ENCODE results near the gene RGS14. TPM values are rescaled to one million over a fixed set of nuclear protein-coding genes. Genes with fewer than 3 reads are reported as not detected.
"Not testable (repeated sequence)": the region's sequence is repeated elsewhere in the genome, so short reads cannot be mapped to it uniquely, and the experiment has no call there.

Gene RGS14
- total RNA-seq, 2 experiments from 2014 or later, result 112 to 117 TPM

GRCh38 chr5:177338251-177339106 is 19.2 kb upstream of the RGS14 start:
- no peak overlapping the region for H3K4me3 Mint-ChIP-seq
- POLR2A ChIA-PET, result no interaction called here
- peaks cover 58% of the 10 kb centered on the region for H3K36me3 Mint-ChIP-seq (ENCODE audit: low read depth)
- no peaks in the 10 kb centered on the region for H3K27me3 Mint-ChIP-seq (ENCODE audit: low read depth)
- peaks cover 40% of the 10 kb centered on the region for H3K4me1 Mint-ChIP-seq (ENCODE audit: low read depth)
- H3K9me3 Mint-ChIP-seq (ENCODE audit: insufficient read depth), result no peaks in the 10 kb centered on the region
- CTCF ChIA-PET, result no interaction called here
- no peak for DNase-seq
- peak overlapping the region; percentile 50 for H3K27ac Mint-ChIP-seq
- no peak for ATAC-seq

- H3K36me3 Mint-ChIP-seq (ENCODE audit: low read depth), result peaks cover 55% of the 10 kb centered on the region
- no peaks in the 10 kb centered on the region for H3K27me3 Mint-ChIP-seq (ENCODE audit: low read depth)
- no peaks in the 10 kb centered on the region for H3K9me3 Mint-ChIP-seq (ENCODE audit: insufficient read depth)
- H3K4me3 Mint-ChIP-seq, result no peak overlapping the region
- ATAC-seq, result no peak
- POLR2A ChIA-PET, result no interaction called here
- peaks cover 38% of the 10 kb centered on the region for H3K4me1 Mint-ChIP-seq (ENCODE audit: low read depth)
- CTCF ChIA-PET, result no interaction called here
- H3K27ac Mint-ChIP-seq, result peak overlapping the region; percentile 60
- DNase-seq, result no peak
Observed at GRCh38 chr5:177339107-177339638, 18.6 kb upstream of the RGS14 start.

GRCh38 chr5:177343000-177343399 is 14.7 kb upstream of the RGS14 start:
- CTCF ChIA-PET, result interaction anchor here (1.3 kb wide), 1 partner anchor 14 kb away, joined by 4 read pairs; the partner anchor contains the start of gene RGS14
- peaks cover 43% of the 10 kb centered on the region for H3K4me1 Mint-ChIP-seq (ENCODE audit: low read depth)
- H3K36me3 Mint-ChIP-seq (ENCODE audit: low read depth), result peaks cover 43% of the 10 kb centered on the region
- DNase-seq; H3K27ac Mint-ChIP-seq; H3K4me3 Mint-ChIP-seq; ATAC-seq; H3K9me3 Mint-ChIP-seq (ENCODE audit: insufficient read depth); H3K27me3 Mint-ChIP-seq (ENCODE audit: low read depth); POLR2A ChIA-PET: not testable (repeated sequence)

GRCh38 chr5:177343777-177344176 is 13.9 kb upstream of the RGS14 start:
- Mint-ChIP-seq H3K27ac (no peak overlapping the region), H3K36me3 (ENCODE audit: low read depth) (peaks cover 40% of the 10 kb centered on the region), H3K4me1 (ENCODE audit: low read depth) (peaks cover 42% of the 10 kb centered on the region), H3K9me3 (ENCODE audit: insufficient read depth) (no peaks in the 10 kb centered on the region), H3K4me3 (no peak overlapping the region), H3K27me3 (ENCODE audit: low read depth) (no peaks in the 10 kb centered on the region)
- ATAC-seq, result no peak
- ChIA-PET CTCF (no interaction called here), POLR2A (no interaction called here)
- no peak for DNase-seq

- Mint-ChIP-seq H3K27ac (no peak overlapping the region), H3K4me1 (ENCODE audit: low read depth) (peaks cover 41% of the 10 kb centered on the region), H3K9me3 (ENCODE audit: insufficient read depth) (no peaks in the 10 kb centered on the region), H3K27me3 (ENCODE audit: low read depth) (no peaks in the 10 kb centered on the region), H3K36me3 (ENCODE audit: low read depth) (peaks cover 44% of the 10 kb centered on the region), H3K4me3 (no peak overlapping the region)
- ChIA-PET CTCF (interaction anchor here (1.0 kb wide), 1 partner anchor 35 kb away, joined by 3 read pairs; no protein-coding TSS in a partner anchor), POLR2A (interaction anchor here (0.6 kb wide), 1 partner anchor 18 kb away, joined by 3 read pairs; no protein-coding TSS in a partner anchor)
- DNase-seq, result no peak
- ATAC-seq, result no peak
Observed at GRCh38 chr5:177344891-177345290, 12.8 kb upstream of the RGS14 start.

GRCh38 chr5:177346820-177347219 is 10.9 kb upstream of the RGS14 start:
- H3K4me1 Mint-ChIP-seq (ENCODE audit: low read depth), result peaks cover 45% of the 10 kb centered on the region
- DNase-seq (no peak), ATAC-seq (no peak)
- no peaks in the 10 kb centered on the region for H3K27me3 Mint-ChIP-seq (ENCODE audit: low read depth)
- H3K36me3 Mint-ChIP-seq (ENCODE audit: low read depth), result peaks cover 43% of the 10 kb centered on the region
- H3K4me3 Mint-ChIP-seq, result no peak overlapping the region
- H3K9me3 Mint-ChIP-seq (ENCODE audit: insufficient read depth), result no peaks in the 10 kb centered on the region
- ChIA-PET POLR2A (interaction anchor here (1.4 to 1.5 kb wide), 2 partner anchors 35 to 38 kb away, joined by 3 to 4 read pairs; no protein-coding TSS in a partner anchor), CTCF (interaction anchor here (1.0 to 2.0 kb wide), 4 partner anchors 22 to 233 kb away, joined by 4 to 5 read pairs (median 5); no protein-coding TSS in a partner anchor)
- no peak overlapping the region for H3K27ac Mint-ChIP-seq

- no peaks in the 10 kb centered on the region for H3K27me3 Mint-ChIP-seq (ENCODE audit: low read depth)
- no peak overlapping the region for H3K4me3 Mint-ChIP-seq
- H3K9me3 Mint-ChIP-seq (ENCODE audit: insufficient read depth), result no peaks in the 10 kb centered on the region
- peaks cover 43% of the 10 kb centered on the region for H3K36me3 Mint-ChIP-seq (ENCODE audit: low read depth)
- no peak for DNase-seq
- H3K4me1 Mint-ChIP-seq (ENCODE audit: low read depth), result peaks cover 50% of the 10 kb centered on the region
- no peak overlapping the region for H3K27ac Mint-ChIP-seq
- ChIA-PET CTCF (no interaction called here), POLR2A (no interaction called here)
- no peak for ATAC-seq
Observed at GRCh38 chr5:177347699-177348098, 10.0 kb upstream of the RGS14 start.

GRCh38 chr5:177349362-177349647 is 8.4 kb upstream of the RGS14 start:
- CTCF ChIA-PET, result interaction anchor here (0.7 to 3.4 kb wide), 8 partner anchors 9 to 997 kb away, joined by 3 to 17 read pairs (median 4); no protein-coding TSS in a partner anchor

GRCh38 chr5:177349762-177350161 is 8.0 kb upstream of the RGS14 start:
- DNase-seq (no peak), ATAC-seq (no peak)
- peak overlapping the region; percentile 97 for H3K4me3 Mint-ChIP-seq
- H3K27me3 Mint-ChIP-seq (ENCODE audit: low read depth), result no peaks in the 10 kb centered on the region
- H3K27ac Mint-ChIP-seq, result peak overlapping the region; percentile 64
- peaks cover 54% of the 10 kb centered on the region for H3K4me1 Mint-ChIP-seq (ENCODE audit: low read depth)
- CTCF ChIA-PET, result interaction anchor here (1.0 to 3.4 kb wide), 6 partner anchors 9 to 45 kb away, joined by 3 to 17 read pairs (median 4); no protein-coding TSS in a partner anchor
- POLR2A ChIA-PET, result interaction anchor here (2.7 kb wide), 1 partner anchor 11 kb away, joined by 22 read pairs; no protein-coding TSS in a partner anchor
- no peaks in the 10 kb centered on the region for H3K9me3 Mint-ChIP-seq (ENCODE audit: insufficient read depth)
- peaks cover 34% of the 10 kb centered on the region for H3K36me3 Mint-ChIP-seq (ENCODE audit: low read depth)

More at GRCh38 chr5:177349362-177349647, 8.4 kb upstream of the RGS14 start:
- Mint-ChIP-seq H3K4me3 (peak overlapping the region; percentile 97), H3K36me3 (ENCODE audit: low read depth) (peaks cover 36% of the 10 kb centered on the region), H3K4me1 (ENCODE audit: low read depth) (peaks cover 49% of the 10 kb centered on the region), H3K27me3 (ENCODE audit: low read depth) (no peaks in the 10 kb centered on the region), H3K9me3 (ENCODE audit: insufficient read depth) (no peaks in the 10 kb centered on the region), H3K27ac (no peak overlapping the region)
- ATAC-seq (no peak), DNase-seq (no peak)
- POLR2A ChIA-PET, result no interaction called here

GRCh38 chr5:177350776-177351391 is 6.8 kb upstream of the RGS14 start:
- peak overlapping the region; percentile 97 for H3K4me3 Mint-ChIP-seq

GRCh38 chr5:177351392-177352329 is 6.1 kb upstream of the RGS14 start, which contains the start of gene LMAN2:
LMAN2 (minus strand) TSS chr5:177351668; CDS start chr5:177351647, 21 bp downstream.
- ChIA-PET CTCF (interaction anchor here (0.9 to 5.6 kb wide), 15 partner anchors 10 to 149 kb away, joined by 3 to 31 read pairs (median 7); partner anchors contain the start of gene SLC34A1), POLR2A (interaction anchor here (0.5 to 2.7 kb wide), 19 partner anchors 9 to 248 kb away, joined by 3 to 22 read pairs (median 4); partner anchors contain the start of genes B4GALT7, MXD3, PRELID1 and RAB24)
- ATAC-seq (peak; percentile 99), DNase-seq (peak; percentile 96)
- Mint-ChIP-seq H3K4me1 (ENCODE audit: low read depth) (peaks cover 66% of the 10 kb centered on the region), H3K27me3 (ENCODE audit: low read depth) (no peaks in the 10 kb centered on the region), H3K4me3 (peak within 1 kb of the TSS; percentile 97), H3K9me3 (ENCODE audit: insufficient read depth) (peaks cover 4% of the 10 kb centered on the region), H3K36me3 (ENCODE audit: low read depth) (peaks cover 37% of the 10 kb centered on the region), H3K27ac (peak within 1 kb of the TSS; percentile 100)

More at GRCh38 chr5:177350776-177351391, 6.8 kb upstream of the RGS14 start:
- DNase-seq, result no peak
- Mint-ChIP-seq H3K36me3 (ENCODE audit: low read depth) (peaks cover 42% of the 10 kb centered on the region), H3K9me3 (ENCODE audit: insufficient read depth) (peaks cover 4% of the 10 kb centered on the region), H3K27ac (peak overlapping the region; percentile 100), H3K27me3 (ENCODE audit: low read depth) (no peaks in the 10 kb centered on the region), H3K4me1 (ENCODE audit: low read depth) (peaks cover 64% of the 10 kb centered on the region)
- CTCF ChIA-PET, result interaction anchor here (0.8 to 5.6 kb wide), 14 partner anchors 9 to 150 kb away, joined by 3 to 31 read pairs (median 6); no protein-coding TSS in a partner anchor
- no peak for ATAC-seq
- POLR2A ChIA-PET, result interaction anchor here (0.9 to 2.7 kb wide), 11 partner anchors 10 to 80 kb away, joined by 3 to 22 read pairs (median 4); partner anchors contain the start of gene MXD3

All from activated CD8-positive, alpha-beta T cell treated with anti-CD3 and anti-CD28 coated beads, Interleukin-2, amount 10 ng/mL, durations not matched to agents 7 days and 5 days (primary cell).